DMS 273 (cell line): ENCODE measurements around the gene DCAF6.

Experiments used
- DNase-seq: peaks from one replicate; lab custom pipeline; 2025; ENCODE audit not compliant: unreplicated experiment; lab: John Stamatoyannopoulos, UW

The DCAF6 gene

GRCh38 chr1:167964646-167965045 lies 28.2 kb downstream of the DCAF6 start:
- no peak for DNase-seq

GRCh38 chr1:167966050-167966449 lies 29.6 kb downstream of the DCAF6 start:
- DNase-seq = no peak

GRCh38 chr1:167968569-167968968 lies 32.1 kb downstream of the DCAF6 start:
- no peak for DNase-seq

GRCh38 chr1:167973832-167974231 lies 37.3 kb downstream of the DCAF6 start:
- DNase-seq = no peak

GRCh38 chr1:167974698-167975097 lies 38.2 kb downstream of the DCAF6 start:
- DNase-seq = no peak

- DNase-seq = no peak
These were observed 40.8 kb downstream of the DCAF6 start for GRCh38 chr1:167977245-167977644.

- DNase-seq = no peak
These were observed 45.5 kb downstream of the DCAF6 start for GRCh38 chr1:167981933-167982332.

GRCh38 chr1:167983797-167984420 lies 47.4 kb downstream of the DCAF6 start:
- DNase-seq = no peak

GRCh38 chr1:167984886-167985489 lies 48.5 kb downstream of the DCAF6 start:
- no peak for DNase-seq

GRCh38 chr1:167987174-167987573 lies 50.7 kb downstream of the DCAF6 start:
- no peak for DNase-seq

- DNase-seq = no peak
These were observed 55.1 kb downstream of the DCAF6 start for GRCh38 chr1:167991546-167991945.

GRCh38 chr1:167993720-167994119 lies 57.2 kb downstream of the DCAF6 start:
- DNase-seq = no peak

- no peak for DNase-seq
These were observed 58.1 kb downstream of the DCAF6 start for GRCh38 chr1:167994560-167994959.

GRCh38 chr1:167995038-167995437 lies 58.6 kb downstream of the DCAF6 start:
- DNase-seq = no peak

- no peak for DNase-seq
These were observed 59.8 kb downstream of the DCAF6 start for GRCh38 chr1:167996266-167996665.

- no peak for DNase-seq
These were observed 60.6 kb downstream of the DCAF6 start for GRCh38 chr1:167997037-167997575.

- no peak for DNase-seq
These were observed 63.4 kb downstream of the DCAF6 start for GRCh38 chr1:167999877-168000276.

GRCh38 chr1:168000656-168001055 lies 64.2 kb downstream of the DCAF6 start:
- DNase-seq = no peak

- no peak for DNase-seq
These were observed 64.7 kb downstream of the DCAF6 start for GRCh38 chr1:168001213-168001612.

GRCh38 chr1:168004531-168004930 lies 68.0 kb downstream of the DCAF6 start:
- peak; percentile 7 for DNase-seq

- no peak for DNase-seq
These were observed 69.0 kb downstream of the DCAF6 start for GRCh38 chr1:168005529-168005928.

GRCh38 chr1:168007691-168008090 lies 71.2 kb downstream of the DCAF6 start:
- no peak for DNase-seq

- no peak for DNase-seq
These were observed 72.1 kb downstream of the DCAF6 start for GRCh38 chr1:168008595-168008994.
